Amniotic epithelial cell (primary cell): Measurements from ENCODE around the gene TFAM.
A peak's percentile ranks its signal among the peaks of the same experiment; 100 is the strongest.

Source experiments
- DNase-seq: peaks from one replicate; pipeline ENCODE4 v3.0.0-alpha.2; 2010; ENCODE audit warnings: low read depth

The TFAM gene

DNA sequence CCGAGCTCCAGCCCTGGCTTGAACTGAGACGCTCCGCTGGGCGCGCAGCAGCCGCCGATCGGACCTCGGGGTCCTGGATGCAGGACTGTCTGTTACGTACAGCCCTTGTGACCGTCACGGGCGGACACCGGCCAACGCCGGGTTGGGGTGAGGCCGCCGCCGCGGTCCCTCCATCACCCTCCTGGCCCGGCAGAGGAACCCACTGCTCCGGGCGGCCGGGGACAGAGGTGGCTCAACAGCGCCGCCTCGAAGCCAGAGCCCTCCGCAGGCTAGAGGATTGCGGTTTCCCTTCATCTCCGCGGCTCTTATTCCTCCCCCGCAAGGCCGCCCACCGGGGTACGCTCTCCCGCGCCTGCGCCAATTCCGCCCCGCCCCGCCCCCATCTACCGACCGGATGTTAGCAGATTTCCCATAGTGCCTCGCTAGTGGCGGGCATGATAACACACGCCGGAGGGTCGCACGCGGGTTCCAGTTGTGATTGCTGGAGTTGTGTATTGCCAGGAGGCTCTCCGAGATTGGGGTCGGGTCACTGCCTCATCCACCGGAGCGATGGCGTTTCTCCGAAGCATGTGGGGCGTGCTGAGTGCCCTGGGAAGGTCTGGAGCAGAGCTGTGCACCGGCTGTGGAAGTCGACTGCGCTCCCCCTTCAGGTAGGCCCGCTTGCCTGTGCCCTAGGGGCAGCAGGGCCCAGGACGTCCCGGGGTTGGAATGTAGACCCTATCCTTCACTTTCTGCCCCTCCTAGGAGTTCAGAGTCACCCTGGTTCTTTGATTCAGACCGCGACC is at the start of gene TFAM:
Gene TFAM (plus strand): TSS at position 412 of the 785 bp plus-strand sequence. CDS start 138 bp downstream, at position 550.
- DNase-seq: peak; percentile 89

DNA sequence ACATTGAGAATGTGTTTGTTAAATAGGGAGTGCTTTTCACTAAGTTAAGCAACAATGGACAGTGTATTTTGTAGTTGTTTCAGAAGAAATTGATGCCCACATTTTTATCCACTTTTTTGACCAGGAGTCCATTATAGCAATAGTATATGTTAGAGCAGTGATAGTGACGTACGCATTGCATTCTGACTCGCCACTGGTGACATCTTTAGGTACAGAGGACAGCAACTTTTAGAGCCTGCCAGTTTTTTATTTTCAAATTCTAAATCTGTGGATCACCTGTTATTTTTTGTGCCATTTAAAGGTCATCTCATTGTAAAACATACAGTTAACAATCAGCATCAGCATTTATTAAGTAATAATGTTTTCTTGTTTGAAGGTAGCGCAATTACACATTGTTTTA is 49.0 kb upstream of the TFAM start:
- DNase-seq: no peak

DNA sequence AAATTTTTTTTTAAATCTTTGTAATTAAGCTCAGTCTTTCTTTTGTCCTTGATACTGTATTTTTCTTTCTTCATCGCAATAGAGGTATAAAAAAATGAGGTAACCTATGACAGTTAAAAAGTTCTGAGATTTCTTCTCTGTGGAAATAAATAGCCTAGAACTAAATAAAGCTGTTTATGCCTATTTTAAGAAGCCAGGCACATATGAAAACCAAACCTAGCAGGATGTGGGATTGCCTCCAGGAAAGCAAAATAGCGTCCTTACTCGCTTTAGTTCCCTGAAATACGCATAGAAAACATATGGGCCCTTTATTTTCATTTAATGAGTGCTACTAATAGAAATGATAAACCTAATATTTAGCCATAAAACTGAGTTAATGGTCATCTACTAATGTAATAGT is 43.8 kb upstream of the TFAM start:
- no peak for DNase-seq

DNA sequence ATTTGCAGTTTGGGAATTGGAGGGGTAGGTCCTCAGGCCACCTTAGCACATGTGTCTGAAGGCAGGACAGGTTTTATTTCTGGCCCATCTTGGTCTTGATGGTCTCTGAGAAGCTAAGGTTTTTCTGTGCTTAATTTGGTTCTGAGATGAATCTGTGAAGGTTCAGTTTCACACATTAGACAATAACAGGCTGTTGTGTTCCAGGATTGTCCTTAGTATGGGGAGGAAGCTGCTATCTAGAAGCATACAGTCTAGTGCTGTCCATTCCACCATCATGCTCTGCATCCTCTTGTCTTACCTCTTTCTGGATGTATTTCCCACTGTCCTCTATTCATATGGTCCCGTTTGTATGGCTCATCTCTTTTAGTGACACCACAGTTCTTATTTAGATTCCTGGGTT is 43.3 kb upstream of the TFAM start:
- no peak for DNase-seq

DNA sequence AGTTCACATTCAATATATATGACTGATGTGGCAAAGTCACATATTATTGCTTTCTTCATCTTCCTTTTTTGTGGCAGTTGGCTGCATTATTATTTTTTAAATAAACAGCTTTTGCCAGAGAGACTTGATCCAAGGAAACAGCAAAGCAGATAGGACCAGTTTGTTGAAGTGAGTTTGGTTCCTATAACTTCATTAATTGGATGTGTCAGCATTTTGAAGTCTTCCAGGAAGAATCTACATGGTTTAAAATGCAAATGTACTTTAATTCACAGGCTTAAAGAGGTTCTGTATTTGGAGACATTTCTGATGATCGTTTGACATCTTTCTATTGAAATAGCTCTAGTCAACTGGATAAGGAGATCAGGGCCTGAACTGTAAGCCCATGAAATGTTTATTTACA is 37.2 kb upstream of the TFAM start:
- DNase-seq: no peak

DNA sequence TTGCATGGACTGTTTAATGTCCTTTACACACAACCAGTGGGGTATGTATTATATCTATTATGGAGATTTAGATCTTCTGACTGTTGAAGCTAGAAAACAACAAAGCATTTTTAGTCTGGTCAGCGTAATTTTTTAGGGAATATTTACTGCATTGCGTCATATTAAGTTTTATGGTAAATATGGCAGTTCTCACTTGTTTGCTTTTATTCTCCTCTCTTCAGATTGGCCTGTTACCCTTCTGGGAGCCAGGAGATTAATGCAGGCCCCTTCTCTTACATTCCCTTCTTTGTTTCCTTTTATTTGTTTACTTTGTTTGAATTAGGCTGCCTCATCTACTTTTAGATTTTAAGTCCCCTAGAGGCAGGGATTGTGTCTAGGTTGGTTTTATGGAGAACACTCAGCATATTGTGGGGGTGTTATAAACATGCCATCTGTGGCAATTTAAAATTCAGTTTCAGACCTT is 36.6 kb upstream of the TFAM start:
- no peak for DNase-seq

DNA sequence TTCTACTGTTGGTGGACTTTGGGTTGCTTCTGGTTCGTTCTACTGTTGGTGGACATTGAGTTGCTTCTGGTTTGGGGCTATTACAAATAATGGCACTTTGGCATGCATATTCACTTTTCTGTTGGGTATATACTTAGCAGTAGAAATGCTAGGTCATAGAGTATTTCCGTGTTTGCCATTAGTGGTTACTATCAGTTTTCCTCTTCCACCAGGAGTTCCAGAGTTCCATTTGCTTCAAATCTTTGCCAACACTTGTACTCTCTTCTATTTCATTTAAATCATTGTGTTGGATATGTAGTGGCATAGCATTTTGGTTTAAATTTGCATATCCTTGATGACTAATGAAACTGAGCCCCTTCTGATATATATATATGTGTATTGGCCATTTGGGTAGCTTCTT is 35.2 kb upstream of the TFAM start:
- DNase-seq: no peak

DNA sequence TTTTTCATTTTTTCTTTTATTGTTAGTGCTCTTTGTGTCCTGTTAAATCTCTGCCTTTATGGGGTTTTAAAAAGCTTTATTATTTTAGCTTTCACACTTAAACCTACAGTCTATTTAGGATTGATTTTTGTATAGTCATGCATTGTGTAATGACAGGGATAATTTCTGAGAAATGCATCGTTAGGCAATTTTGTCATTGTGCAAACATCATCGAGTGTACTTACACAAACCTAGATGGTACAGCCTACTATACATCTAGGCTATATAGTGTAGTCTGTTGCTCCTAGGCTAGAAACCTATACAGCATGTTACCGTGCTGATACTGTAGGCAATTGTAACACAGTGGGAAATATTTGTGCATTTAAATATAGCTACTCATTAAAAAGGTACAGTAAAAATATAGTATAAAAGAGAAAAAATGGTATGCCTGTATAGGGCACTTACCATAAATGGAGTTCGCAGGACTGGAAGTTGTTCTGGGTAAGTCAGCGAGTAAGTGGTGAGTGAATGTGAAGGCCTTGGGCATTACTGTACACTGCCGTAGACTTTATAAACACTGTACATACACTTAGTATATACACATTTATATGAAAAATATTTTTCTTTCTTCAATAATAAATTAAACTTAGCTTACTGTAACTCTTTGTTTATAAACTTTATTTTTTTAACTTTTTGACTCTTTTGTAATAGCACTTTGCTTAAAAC is 34.4 kb upstream of the TFAM start:
- no peak for DNase-seq

DNA sequence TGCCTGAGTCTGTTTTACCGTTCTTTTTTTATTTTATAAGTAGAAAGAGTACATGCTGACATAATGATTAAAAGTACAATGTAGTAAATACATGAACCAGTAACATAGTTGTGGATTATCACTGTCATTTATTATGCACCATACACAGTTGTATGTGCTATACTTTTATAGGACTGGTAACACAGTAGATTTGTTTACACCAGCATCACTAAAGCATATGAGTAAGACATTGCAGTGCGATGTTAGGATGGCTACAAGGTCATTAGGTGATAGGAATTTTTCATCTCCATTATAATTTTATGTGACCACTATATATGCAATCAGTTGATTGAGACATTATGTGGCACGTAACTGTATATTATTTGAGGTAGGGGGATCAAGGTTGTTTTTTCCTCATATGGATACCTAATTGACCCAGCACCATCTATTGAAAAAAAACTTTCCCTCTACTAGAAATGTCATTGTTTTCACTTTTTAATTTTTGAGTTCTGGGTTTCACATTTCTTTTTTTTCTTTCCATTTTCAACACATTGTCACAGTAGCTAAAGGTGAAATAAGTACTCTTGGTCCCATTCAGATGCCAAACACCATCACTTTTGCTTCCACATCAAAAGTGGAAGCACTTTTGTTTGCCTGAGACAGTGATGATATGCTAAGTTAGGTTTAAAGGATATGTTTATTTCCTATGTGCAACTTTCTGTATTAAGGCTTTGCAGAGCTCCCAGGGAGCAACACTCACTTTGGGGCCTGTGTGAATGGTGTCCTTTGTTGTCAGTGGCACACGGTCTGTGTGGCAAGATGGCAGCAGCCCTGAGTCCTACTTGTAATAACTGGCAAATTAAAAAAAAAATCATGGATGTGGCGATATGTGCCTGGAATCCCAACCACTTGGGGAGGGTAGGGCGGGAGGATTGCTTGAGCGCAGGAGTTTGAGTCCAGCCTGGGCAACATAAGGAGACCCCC is 33.3 kb upstream of the TFAM start:
- no peak for DNase-seq

DNA sequence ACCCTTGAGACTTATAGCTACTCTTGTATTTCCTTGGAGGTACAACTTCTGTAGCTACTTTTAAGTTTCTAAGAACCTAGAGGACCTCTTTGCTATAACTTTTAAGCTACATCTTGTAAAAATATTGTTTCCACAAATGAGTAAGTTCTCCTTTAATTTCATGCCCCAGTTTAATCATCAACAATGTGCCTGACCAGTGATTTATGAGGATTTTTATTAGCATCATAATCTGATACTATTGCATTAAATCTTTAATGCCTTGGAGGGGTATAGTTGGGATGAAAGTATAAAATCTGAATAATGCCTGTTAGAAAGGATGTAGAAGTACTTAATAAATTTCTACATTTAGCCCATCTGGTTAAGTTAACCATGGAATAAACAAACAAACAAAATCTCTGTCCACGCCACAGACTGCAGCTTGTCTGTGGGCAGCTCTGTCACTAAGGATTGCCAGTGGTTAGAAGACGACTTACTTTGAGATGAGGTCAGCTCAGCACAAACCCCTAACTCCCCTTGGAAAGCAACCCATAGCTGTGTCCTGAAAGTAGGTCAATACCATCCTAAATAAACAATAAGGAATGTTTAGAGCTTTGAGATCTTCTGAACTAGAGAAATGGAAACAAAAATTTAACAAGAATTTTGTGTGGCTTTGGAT is 32.1 kb upstream of the TFAM start:
- peak; percentile 68 for DNase-seq

DNA sequence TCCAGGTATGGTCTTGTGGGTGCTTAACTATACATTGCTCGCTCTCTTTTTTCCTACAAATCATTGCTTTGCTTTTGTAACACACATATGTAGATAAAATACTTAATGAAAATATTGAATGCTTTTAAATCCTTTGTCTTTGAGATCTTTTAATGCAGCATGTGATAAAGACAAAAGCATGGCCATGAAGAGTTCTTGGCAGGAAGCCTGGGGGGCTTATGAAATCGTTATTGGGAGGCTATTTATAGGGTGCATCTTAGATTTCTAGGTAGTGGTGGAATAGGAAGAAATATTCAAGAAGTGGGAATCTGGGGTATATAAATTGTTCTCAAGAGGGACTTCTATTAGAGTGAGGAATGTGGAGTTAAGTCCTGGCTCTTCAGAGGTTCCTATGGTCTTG is 28.5 kb upstream of the TFAM start:
- no peak for DNase-seq

DNA sequence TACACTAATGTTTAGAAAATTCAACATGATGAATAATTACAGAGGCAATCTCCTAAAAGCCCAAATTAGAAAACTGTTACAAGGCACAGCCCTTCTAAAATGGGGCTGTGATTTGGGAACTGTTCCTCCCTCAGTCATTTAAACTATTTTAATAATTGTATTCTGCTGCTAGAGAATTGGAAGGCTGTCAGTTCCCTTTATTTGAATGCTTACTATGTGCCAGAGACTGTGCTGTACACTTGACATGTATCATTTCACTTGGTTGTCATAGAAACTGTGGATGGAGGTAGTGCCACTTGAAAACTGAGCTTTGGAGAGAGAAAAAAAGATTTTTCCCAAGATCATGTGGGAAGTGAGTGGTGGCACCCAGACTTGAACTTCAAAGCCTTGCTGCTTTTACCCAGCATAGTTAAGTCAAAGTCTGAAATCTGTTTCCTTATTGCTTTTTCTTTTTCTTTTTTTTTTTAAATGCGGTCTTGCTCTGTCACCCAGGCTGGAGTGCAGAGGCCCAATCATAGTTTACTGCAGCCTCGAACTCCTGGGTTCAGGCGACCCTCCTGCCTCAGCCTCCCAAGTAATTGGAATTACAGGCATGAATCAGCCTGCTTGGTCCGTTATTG is 26.8 kb upstream of the TFAM start:
- DNase-seq: no peak

DNA sequence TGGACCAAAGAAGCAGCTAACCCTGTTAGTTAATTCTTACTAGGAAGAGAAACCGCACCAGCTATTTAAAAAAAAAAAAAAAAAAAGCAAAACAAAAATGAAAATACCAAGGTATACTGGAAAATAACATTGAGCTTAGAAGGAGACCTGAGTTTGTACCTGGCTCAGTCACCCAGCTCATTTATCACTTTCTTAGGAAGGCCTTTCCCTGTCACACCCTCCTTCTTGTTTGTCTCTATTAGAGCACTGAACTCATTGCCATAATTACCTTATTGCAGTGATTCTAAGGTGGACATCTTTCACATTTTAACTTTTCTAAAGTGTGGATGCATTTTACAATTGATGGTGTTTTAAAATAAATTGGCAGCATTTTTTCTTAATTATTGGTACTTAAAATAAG is 26.3 kb upstream of the TFAM start:
- no peak for DNase-seq

DNA sequence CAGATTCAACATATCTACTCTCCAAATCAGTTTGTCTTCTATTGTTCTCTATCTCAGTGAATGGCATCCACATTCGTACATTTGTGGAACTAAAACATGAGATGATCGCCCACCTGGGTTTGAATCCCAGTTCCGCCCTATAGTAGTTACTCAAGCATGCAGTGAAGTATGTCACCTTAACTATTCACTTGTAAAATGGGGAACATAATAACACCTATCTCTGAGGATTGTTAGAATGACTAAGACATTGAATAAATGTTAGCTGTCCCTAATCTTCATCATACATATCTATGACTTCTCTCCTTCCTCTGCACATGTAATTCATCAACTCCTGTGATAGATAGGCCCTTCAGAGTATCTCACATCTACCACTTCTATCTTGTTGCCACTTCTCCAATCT is 25.7 kb upstream of the TFAM start:
- DNase-seq: no peak

DNA sequence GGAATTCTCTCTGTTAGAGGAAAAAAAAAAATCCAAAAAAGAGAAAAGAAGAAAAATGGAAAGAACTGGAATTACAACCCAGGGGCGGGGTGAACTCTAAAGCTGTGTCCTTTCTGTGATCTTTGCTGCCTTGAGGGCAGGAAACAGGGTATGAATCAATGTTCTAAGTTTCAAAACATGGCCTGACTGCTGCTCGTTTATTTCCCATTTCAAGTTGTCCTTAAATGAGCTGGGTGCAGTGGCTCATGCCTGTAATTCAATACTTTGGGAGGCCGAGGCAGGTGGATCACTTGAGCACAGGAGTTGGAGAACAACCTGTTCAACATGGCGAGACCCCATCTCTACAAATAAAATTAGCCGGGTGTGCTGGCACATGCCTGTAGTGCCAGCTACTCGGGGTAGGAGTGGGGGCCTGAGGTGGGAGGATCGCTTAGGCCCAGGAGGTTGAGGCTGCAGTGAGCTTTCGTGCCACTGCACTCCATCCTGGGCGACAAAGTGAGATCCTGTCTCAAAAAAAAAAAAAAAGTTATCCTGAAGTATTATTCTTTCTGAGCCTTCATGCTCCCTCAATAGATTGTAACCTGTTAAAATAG is 24.7 kb upstream of the TFAM start:
- no peak for DNase-seq

DNA sequence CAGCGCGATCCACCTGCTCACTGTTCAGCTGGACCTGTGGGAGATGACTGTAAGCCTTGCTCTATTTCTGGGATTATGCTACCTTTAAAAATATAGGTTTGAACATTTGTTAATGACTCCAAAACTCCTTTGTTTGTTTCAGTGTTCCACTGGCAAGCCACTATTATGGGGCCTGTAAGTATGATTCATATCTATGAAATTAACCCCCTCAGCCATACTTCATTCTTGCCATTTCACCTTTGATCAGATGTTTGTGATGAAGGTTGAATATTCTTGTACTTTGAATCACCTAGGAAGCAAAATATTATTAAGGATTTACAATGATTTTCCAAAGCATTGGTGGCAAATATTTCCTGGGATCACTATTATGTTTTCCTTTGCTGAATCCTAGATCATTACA is 23.9 kb upstream of the TFAM start:
- no peak for DNase-seq

DNA sequence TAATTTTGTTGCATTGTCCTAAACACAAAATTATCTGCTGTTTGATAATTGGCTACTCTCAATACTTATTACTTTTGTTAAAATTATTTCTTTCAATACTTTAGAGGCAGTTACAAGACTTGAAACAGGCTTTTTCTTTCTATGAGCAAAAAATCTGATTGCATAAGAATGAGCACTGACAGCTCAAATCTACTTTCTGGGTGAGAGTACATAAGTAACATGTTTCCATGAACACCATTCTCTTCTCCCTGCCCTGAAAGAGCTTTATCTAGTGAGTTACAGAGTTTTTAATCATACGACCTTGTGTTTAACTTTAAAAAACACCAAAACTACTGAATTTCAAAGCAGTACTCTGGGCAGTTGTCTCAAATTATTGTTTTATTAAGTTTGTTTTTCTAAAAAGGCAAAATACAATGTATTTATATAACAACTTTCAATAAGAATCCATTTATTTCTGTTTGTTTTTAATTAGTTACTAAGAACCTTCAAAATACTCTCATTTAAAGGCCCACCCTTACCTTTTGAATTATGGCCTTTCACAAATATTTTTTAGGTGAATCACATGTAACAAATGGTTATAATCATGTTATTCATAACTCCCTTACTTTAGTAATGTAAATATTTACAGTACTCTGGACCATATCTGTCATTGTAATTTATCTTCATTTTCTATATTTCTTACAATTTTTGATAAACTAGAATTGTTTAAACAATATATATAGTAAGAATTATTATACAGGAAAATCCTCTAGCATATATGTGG is 23.0 kb upstream of the TFAM start:
- DNase-seq: peak; percentile 82

DNA sequence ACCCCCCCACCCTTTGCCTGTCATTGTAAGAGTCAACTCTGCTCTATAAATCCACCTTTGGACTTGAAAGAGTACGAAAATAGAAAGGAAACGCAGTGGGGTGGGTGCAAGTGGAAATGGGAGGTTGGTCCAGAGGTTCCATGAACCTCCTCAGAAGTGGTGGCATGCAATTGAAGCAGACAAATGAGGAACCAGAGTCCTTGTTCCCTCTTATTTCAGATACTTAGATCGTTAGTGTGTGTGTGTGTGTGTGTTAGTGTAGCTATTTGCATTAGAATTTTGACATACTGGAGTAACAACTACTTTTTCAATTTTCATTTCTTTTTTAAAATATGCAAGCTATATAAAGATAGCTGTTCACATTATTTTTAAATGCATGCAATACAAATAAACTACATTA is 18.1 kb upstream of the TFAM start:
- DNase-seq: no peak

DNA sequence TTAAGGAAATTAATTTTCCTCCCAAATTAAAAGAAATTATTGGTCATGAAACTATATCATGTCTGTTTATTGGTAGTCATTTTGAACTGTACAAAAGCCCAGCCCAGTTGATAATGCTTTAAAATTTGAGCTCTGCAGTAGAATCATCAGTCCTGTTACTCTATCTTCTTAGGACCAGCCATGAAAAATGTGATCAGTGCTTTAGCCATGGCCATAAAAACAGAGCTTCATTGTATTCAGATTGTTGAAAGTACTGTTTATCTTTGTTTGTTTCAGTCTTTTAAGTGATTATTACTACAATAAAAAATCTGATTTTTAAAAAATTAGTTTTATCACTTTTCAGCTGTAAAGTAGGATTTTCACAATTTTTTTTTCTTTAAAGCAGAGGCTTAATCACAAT is 13.7 kb upstream of the TFAM start:
- DNase-seq: no peak
